Effector memory CD4-positive, alpha-beta T cell (primary cell): ENCODE results near the gene MPRIP.
A peak's percentile ranks its signal among the peaks of the same experiment; 100 is the strongest.
"Not testable (repeated sequence)": the region's sequence is repeated elsewhere in the genome, so short reads cannot be mapped to it uniquely, and the experiment has no call there.

ENCODE experiments used
- DNase-seq, 3 donors: peaks; one replicate each; pipeline ENCODE4 v3.0.0-alpha.2; 2020
- H3K27ac ChIP-seq: 2 replicates; pipeline ENCODE4 v1.7.0; 2013; ENCODE audit warnings: mild to moderate bottlenecking, low read length, moderate library complexity; ENCODE audit not compliant: insufficient read depth, poor library complexity, severe bottlenecking
- H3K27me3 ChIP-seq: replicated peaks from 2 replicates; pipeline ENCODE4 v1.7.0; 2013; ENCODE audit warnings: mild to moderate bottlenecking, low read length; ENCODE audit not compliant: insufficient read depth, control insufficient read depth, poor library complexity, severe bottlenecking
- H3K36me3 ChIP-seq: 2 replicates; pipeline ENCODE4 v1.7.0; 2013; ENCODE audit warnings: mild to moderate bottlenecking, low read length, moderate library complexity; ENCODE audit not compliant: control insufficient read depth, insufficient read depth
- H3K4me1 ChIP-seq: 2 replicates; pipeline ENCODE4 v1.7.0; 2013; ENCODE audit warnings: low read length, mild to moderate bottlenecking; ENCODE audit not compliant: control insufficient read depth, insufficient read depth, poor library complexity, severe bottlenecking
- H3K4me3 ChIP-seq: 2 replicates; pipeline ENCODE4 v1.7.0; 2013; ENCODE audit warnings: low read length, low read depth, mild to moderate bottlenecking; ENCODE audit not compliant: insufficient read depth, poor library complexity, severe bottlenecking
- H3K9me3 ChIP-seq: 2 replicates; pipeline ENCODE4 v1.7.0; 2013; ENCODE audit warnings: mild to moderate bottlenecking, low read length, moderate library complexity; ENCODE audit not compliant: control insufficient read depth

Gene MPRIP

DNA sequence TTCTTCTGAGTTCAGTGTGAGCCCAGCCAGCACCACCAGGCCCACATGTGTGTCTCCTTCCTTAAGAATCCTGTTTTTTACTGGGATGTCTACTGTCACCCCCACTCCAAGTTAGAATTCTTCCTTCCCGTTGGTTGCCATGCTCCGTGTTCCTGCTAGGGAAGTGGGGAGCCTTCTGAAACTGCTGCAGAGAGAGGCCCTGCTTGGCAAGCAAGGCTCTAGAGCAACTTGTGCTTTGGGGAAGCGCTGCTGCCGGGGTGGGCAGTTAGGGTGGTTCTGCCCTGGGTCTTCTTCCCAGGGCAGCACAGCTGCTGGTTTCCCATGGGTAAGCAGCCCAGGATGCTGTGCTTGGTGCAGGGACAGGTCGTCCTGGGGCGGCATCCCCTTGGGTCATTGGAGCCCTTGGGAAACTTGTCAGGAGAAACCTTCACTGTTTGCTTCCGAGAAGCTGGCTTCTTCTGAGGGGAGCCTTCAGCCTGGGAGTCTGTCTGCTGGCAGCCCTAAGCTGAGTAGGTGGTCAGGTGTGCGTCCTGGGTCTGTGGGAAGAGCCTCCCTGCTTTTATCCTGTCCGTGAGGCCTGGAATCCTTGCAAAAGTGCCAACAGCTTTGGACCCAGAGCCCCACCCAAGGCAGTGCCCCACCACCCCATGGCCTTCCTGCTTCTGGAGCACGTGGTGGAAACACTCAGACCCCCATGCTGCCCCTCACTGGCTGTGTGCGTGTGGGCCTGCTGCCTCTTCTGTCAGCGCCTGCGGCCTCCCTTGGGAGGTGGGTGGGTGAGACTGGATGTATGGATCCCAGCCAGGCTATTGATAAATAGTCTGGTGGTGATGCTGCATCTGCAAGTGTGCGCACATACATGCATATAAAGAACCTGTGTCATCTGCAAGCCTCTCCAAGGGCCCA lies 92.0 kb downstream of the MPRIP start:
- H3K36me3 ChIP-seq: peaks cover 61% of the 10 kb centered on the region

GRCh38 chr17:17134957-17135333 lies 92.7 kb downstream of the MPRIP start:
- no peaks in the 10 kb centered on the region for H3K27me3 ChIP-seq
- DNase-seq: no peak
- no peaks in the 10 kb centered on the region for H3K4me1 ChIP-seq
- H3K27ac ChIP-seq: no peak overlapping the region
- H3K36me3 ChIP-seq: peaks cover 60% of the 10 kb centered on the region
- H3K4me3 ChIP-seq: no peak overlapping the region
- no peaks in the 10 kb centered on the region for H3K9me3 ChIP-seq

More for the DNA sequence above, 92.0 kb downstream of the MPRIP start:
- no peaks in the 10 kb centered on the region for H3K27me3 ChIP-seq
- no peak for DNase-seq
- H3K4me1 ChIP-seq: no peaks in the 10 kb centered on the region
- no peak overlapping the region for H3K27ac ChIP-seq
- H3K4me3 ChIP-seq: no peak overlapping the region
- no peaks in the 10 kb centered on the region for H3K9me3 ChIP-seq

- H3K4me1 ChIP-seq, H3K4me3 ChIP-seq, DNase-seq, H3K27me3 ChIP-seq, H3K27ac ChIP-seq, H3K9me3 ChIP-seq: not testable (repeated sequence)
- H3K36me3 ChIP-seq: peaks cover 56% of the 10 kb centered on the region
Measured at GRCh38 chr17:17136221-17136620, 94.0 kb downstream of the MPRIP start.

DNA sequence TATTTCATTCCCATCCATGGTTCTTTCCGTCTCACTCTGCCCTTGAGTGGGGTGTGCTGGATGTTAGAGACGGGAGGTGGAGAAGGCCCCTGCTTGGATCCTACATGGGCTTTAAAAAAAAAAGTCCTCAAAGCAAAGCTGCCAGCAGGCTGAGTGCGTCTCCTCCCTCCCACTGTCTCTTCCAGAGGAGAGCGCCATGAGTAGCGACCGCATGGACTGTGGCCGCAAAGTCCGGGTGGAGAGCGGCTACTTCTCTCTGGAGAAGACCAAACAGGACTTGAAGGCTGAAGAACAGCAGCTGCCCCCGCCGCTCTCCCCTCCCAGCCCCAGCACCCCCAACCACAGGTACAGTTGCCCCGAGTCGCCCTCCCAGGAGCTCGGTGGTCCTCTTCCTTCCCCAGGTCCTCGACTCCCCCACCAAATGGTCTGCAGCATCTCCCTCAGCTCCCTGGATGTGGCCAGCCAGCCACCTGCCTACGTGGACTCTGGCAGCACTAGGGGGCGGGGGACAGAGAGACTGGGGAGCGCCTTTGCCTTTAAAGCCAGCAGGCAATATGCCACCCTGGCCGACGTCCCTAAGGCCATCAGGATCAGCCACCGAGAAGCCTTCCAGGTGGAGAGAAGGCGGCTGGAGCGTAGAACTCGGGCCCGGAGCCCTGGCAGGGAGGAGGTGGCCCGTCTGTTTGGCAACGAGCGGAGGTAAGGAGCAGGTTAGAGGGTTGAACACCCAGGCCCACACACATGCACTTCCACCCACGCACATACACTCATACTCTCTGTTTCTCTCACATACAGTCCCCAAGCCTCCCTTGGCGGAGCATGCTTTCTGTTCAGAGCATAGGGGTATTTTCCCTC lies 95.7 kb downstream of the MPRIP start:
- no peak overlapping the region for H3K27ac ChIP-seq
- no peaks in the 10 kb centered on the region for H3K27me3 ChIP-seq
- peaks cover 44% of the 10 kb centered on the region for H3K36me3 ChIP-seq
- no peak for DNase-seq
- no peaks in the 10 kb centered on the region for H3K4me1 ChIP-seq
- no peak overlapping the region for H3K4me3 ChIP-seq
- H3K9me3 ChIP-seq: no peaks in the 10 kb centered on the region

DNA sequence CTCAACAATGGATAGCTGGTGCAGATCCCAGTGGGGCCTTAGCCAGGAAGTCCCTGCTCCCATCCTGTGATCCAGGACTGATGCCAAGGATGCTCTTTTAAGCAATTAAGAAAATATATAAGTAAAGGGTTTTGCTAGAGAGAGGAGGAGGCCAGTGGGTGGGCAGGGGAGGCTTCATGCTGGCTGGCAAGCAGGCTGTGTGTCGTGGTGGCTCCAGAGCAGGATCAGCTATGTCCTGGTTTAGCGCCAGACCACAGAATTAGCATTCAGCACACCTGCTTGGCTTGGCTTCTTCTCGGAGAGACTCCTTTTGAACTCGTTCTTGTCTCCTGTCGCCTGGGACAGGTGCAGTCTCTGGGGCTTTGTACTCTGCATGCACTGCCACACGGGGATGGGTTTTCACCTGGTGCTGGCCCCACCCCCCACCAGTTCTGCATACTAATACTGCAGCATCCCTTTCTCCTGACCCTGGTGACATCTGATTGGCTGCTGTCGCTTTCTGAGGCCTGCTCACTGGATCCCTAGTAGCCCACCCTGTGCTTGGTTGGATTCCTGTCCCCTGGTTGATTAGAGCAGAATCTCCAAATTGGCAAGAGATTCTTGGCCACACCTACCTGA lies 97.8 kb downstream of the MPRIP start:
- no peak overlapping the region for H3K4me3 ChIP-seq
- no peak for DNase-seq
- no peaks in the 10 kb centered on the region for H3K27me3 ChIP-seq
- H3K9me3 ChIP-seq: no peaks in the 10 kb centered on the region
- H3K4me1 ChIP-seq: no peaks in the 10 kb centered on the region
- peaks cover 53% of the 10 kb centered on the region for H3K36me3 ChIP-seq
- H3K27ac ChIP-seq: no peak overlapping the region

DNA sequence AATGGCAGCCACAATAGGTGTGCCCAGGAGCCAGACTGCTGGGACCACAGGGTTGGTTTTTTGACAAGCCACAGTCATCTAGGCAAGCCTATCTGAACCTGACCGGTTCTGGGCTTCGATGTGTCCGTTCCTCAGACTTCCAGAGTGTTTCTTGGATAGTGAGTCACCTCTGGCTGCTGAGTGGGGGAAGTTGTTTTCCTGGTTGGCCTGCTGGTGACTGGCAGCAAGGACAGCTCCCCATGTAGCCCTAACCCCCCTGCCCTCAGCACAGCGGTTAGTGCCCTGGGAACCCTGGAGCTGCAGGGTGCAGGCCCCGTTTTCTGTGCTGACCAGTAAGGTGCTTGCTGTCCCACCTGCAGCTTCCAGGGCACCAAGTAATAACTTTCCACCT lies 98.3 kb downstream of the MPRIP start:
- Histone ChIP-seq H3K36me3 (peaks cover 55% of the 10 kb centered on the region), H3K27ac (no peak overlapping the region), H3K27me3 (no peaks in the 10 kb centered on the region), H3K9me3 (no peaks in the 10 kb centered on the region), H3K4me3 (no peak overlapping the region), H3K4me1 (no peaks in the 10 kb centered on the region)
- no peak for DNase-seq

GRCh38 chr17:17141279-17141678 lies 99.0 kb downstream of the MPRIP start:
- no peak overlapping the region for H3K4me3 ChIP-seq
- no peaks in the 10 kb centered on the region for H3K4me1 ChIP-seq
- peaks cover 57% of the 10 kb centered on the region for H3K36me3 ChIP-seq

GRCh38 chr17:17141860-17142552 lies 99.7 kb downstream of the MPRIP start:
- H3K4me1 ChIP-seq: no peaks in the 10 kb centered on the region
- no peak overlapping the region for H3K27ac ChIP-seq
- no peaks in the 10 kb centered on the region for H3K9me3 ChIP-seq
- H3K4me3 ChIP-seq: no peak overlapping the region
- DNase-seq: peak in 2 of 3 donors; percentile 20 to 36
- H3K27me3 ChIP-seq: no peaks in the 10 kb centered on the region
- H3K36me3 ChIP-seq: peaks cover 55% of the 10 kb centered on the region

More at GRCh38 chr17:17141279-17141678, 99.0 kb downstream of the MPRIP start:
- Histone ChIP-seq H3K9me3 (no peaks in the 10 kb centered on the region), H3K27me3 (no peaks in the 10 kb centered on the region), H3K27ac (no peak overlapping the region)
- no peak for DNase-seq

- Histone ChIP-seq H3K4me1 (no peaks in the 10 kb centered on the region), H3K27ac (no peak overlapping the region), H3K27me3 (no peaks in the 10 kb centered on the region), H3K36me3 (peaks cover 59% of the 10 kb centered on the region), H3K4me3 (no peak overlapping the region), H3K9me3 (no peaks in the 10 kb centered on the region)
- DNase-seq: no peak
Measured at GRCh38 chr17:17142556-17142955, 100.3 kb downstream of the MPRIP start.
